Suppressor macrophage (primary cell): Measurements from ENCODE around the gene ZNF814.
"Not testable (repeated sequence)": the region's sequence is repeated elsewhere in the genome, so short reads cannot be mapped to it uniquely, and the experiment has no call there.

Source experiments
- DNase-seq, 4 experiments: peaks; one replicate each; pipeline ENCODE4 v3.0.0-alpha.2; 2020 to 2022

ZNF814 gene

GRCh38 chr19:57815247-57816075 lies 73.4 kb downstream of the ZNF814 start:
- DNase-seq = no peak

GRCh38 chr19:57814505-57815246 lies 74.2 kb downstream of the ZNF814 start, which contains the start of gene ZNF552:
TSS of gene ZNF552 (minus strand) at chr19:57814913. CDS start at chr19:57814743, 170 bp downstream.
- DNase-seq = peak; percentile 92 to 96 (median 94)

- no peak for DNase-seq
Observed at GRCh38 chr19:57813919-57814504, 74.8 kb downstream of the ZNF814 start.

GRCh38 chr19:57812975-57813820 lies 75.6 kb downstream of the ZNF814 start:
- not testable (repeated sequence) for DNase-seq

GRCh38 chr19:57812226-57812625 lies 76.6 kb downstream of the ZNF814 start:
- DNase-seq = peak in 2 of 4 experiments; percentile 55

GRCh38 chr19:57810410-57811295 lies 78.2 kb downstream of the ZNF814 start:
- DNase-seq = not testable (repeated sequence)

GRCh38 chr19:57807541-57807940 lies 81.3 kb downstream of the ZNF814 start:
- peak in 1 of 4 experiments; percentile 15 for DNase-seq

GRCh38 chr19:57803594-57804325 lies 85.1 kb downstream of the ZNF814 start:
- DNase-seq = peak; percentile 5 to 42 (median 26)

- no peak for DNase-seq
Observed at GRCh38 chr19:57803265-57803593, 85.6 kb downstream of the ZNF814 start.

- no peak for DNase-seq
Observed at GRCh38 chr19:57802269-57802668, 86.6 kb downstream of the ZNF814 start.

GRCh38 chr19:57800696-57801095 lies 88.1 kb downstream of the ZNF814 start:
- no peak for DNase-seq
